ENCODE measurements around the gene VAPA. TPM values are rescaled to one million over a fixed set of nuclear protein-coding genes. Genes with fewer than 3 reads are reported as not detected.
A peak's percentile ranks its signal among the peaks of the same experiment; 100 is the strongest.

The VAPA gene
- total and polyA plus RNA-seq, 7 experiments from 2014 or later: 109 to 278 (median 164) TPM

DNA sequence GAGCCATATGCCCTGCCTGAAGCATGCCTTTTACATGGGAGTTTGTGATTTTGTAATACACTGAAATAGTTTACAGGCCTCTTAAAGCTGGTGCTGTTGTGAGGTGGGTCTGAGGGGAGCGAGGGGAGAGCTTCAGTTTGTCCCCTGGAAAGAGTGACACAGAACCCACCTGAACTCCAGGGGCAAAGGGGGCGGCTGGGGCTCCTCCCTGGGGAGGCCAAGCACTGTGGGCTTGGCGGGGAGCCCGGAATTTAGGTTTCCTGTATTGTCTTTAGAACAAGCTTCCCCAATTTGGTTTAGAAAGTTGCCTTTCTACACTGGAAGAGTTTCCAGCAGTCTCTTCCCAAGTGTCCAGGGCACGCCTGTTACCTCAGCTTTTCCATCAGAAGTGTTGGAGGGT, 75.7 kb downstream of the VAPA start:
- ATAC-seq: peak; percentile 29
- H3K27ac Mint-ChIP-seq: no peak overlapping the region
- CTCF ChIA-PET: no interaction called here
- H3K9me3 ChIP-seq (ENCODE audit: control insufficient read depth in 2 of 3, low read length in 3 of 3): no peaks in the 10 kb centered on the region
- peaks cover 0 to 42% (median 23%) of the 10 kb centered on the region in 5 donors for H3K27me3 Mint-ChIP-seq
- POLR2A ChIA-PET: no interaction called here
- no peaks in the 10 kb centered on the region for H3K4me1 ChIP-seq (ENCODE audit: control insufficient read depth in 2 of 2, insufficient read depth in 2 of 2, low read length in 2 of 2)
- intact Hi-C loops (cut with micrococcal nuclease): no loop called here
- no peaks in the 10 kb centered on the region for H3K36me3 Mint-ChIP-seq
- DNase-seq: no peak
- H3K27ac ChIP-seq (ENCODE audit: low read depth, low read length): no peak overlapping the region
- H3K4me3 ChIP-seq (ENCODE audit: low read length): no peak overlapping the region
- H3K9me3 Mint-ChIP-seq: peaks cover 0 to 3% (median 0%) of the 10 kb centered on the region in 11 donors
- H3K4me1 Mint-ChIP-seq: peaks cover 0 to 8% (median 4%) of the 10 kb centered on the region in 7 donors
- H3K36me3 ChIP-seq (ENCODE audit: control insufficient read depth in 2 of 3, insufficient read depth in 3 of 3, low read length in 3 of 3): no peaks in the 10 kb centered on the region
- peaks cover 0 to 3% of the 10 kb centered on the region in 2 donors for H3K27me3 ChIP-seq (ENCODE audit: control insufficient read depth in 2 of 2, insufficient read depth in 2 of 2, low read length in 2 of 2)
- H3K4me3 Mint-ChIP-seq: no peak overlapping the region

DNA sequence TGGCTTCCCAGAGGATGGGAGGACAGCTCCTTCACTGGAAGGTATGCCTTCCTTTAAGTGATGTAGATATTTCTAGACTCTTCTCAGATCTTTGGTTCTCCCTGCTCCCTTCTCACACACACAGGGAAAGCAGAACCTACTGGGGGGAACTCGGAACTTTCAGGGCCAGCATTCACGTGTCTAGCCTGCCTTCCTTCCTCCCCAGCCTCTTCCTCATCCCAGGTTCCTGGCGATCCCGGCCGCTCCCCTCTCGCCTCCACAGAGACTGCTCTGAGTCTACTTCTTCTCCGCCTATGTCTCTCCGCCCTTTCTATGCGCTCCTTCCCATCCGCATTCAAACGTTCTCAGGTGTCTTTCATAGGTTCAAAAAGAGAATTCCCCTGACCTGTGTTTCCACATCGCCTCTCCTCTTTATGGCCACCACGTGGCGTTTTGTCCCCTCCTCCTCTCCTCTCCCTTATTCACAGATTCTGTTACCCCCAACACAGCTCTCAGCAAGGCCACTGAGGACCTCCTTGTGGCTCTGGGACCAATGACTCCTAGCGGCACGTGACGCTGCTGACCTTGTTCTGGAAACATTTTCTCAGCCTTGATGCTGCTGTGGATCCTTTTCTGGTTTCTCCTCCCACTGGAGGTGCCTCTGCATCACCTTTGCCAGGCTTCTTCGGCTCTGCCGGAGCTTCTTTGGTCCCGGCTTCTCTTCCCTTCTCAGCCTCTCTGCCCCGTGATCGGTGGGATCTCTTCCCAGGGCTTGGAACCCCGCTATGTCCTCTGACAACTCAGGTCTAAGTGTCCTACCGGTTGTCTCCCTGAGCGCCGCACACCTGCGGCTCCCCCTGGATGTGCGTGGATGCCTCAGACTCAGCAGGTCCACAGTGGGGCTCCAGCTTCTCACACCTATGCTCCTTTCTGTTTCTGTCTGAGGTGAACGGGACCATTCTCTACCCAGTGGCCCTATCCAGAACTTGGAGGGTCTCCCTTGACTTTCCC, 77.5 kb downstream of the VAPA start:
- ATAC-seq: no peak
- H3K27ac Mint-ChIP-seq: no peak overlapping the region
- no peaks in the 10 kb centered on the region for H3K36me3 ChIP-seq (ENCODE audit: control insufficient read depth in 2 of 3, insufficient read depth in 3 of 3, low read length in 3 of 3)
- H3K9me3 Mint-ChIP-seq: peaks cover 0 to 10% (median 0%) of the 10 kb centered on the region in 11 donors
- peaks cover 0 to 8% (median 4%) of the 10 kb centered on the region in 7 donors for H3K4me1 Mint-ChIP-seq
- CTCF ChIA-PET: no interaction called here
- H3K4me3 Mint-ChIP-seq: peak overlapping the region in 1 of 10 donors; percentile 25
- H3K27me3 Mint-ChIP-seq: peaks cover 0 to 42% (median 23%) of the 10 kb centered on the region in 5 donors
- no peaks in the 10 kb centered on the region for H3K4me1 ChIP-seq (ENCODE audit: control insufficient read depth in 2 of 2, insufficient read depth in 2 of 2, low read length in 2 of 2)
- no peaks in the 10 kb centered on the region for H3K36me3 Mint-ChIP-seq
- H3K9me3 ChIP-seq (ENCODE audit: control insufficient read depth in 2 of 3, low read length in 3 of 3): no peaks in the 10 kb centered on the region
- no peak overlapping the region for H3K4me3 ChIP-seq (ENCODE audit: low read length)
- no peak overlapping the region for H3K27ac ChIP-seq (ENCODE audit: low read depth, low read length)
- H3K27me3 ChIP-seq (ENCODE audit: control insufficient read depth in 2 of 2, insufficient read depth in 2 of 2, low read length in 2 of 2): peaks cover 0 to 3% of the 10 kb centered on the region in 2 donors
- intact Hi-C loops (cut with micrococcal nuclease): no loop called here
- no peak for DNase-seq
- POLR2A ChIA-PET: no interaction called here

- POLR2A ChIA-PET: no interaction called here
- Histone ChIP-seq H3K27me3 (ENCODE audit: control insufficient read depth in 2 of 2, insufficient read depth in 2 of 2, low read length in 2 of 2) (peaks cover 0 to 2% of the 10 kb centered on the region in 2 donors), H3K4me3 (ENCODE audit: low read length) (no peak overlapping the region), H3K36me3 (ENCODE audit: control insufficient read depth in 2 of 3, insufficient read depth in 3 of 3, low read length in 3 of 3) (no peaks in the 10 kb centered on the region), H3K27ac (ENCODE audit: low read depth, low read length) (no peak overlapping the region), H3K4me1 (ENCODE audit: control insufficient read depth in 2 of 2, insufficient read depth in 2 of 2, low read length in 2 of 2) (no peaks in the 10 kb centered on the region), H3K9me3 (ENCODE audit: control insufficient read depth in 2 of 3, low read length in 3 of 3) (peaks cover 0 to 7% (median 0%) of the 10 kb centered on the region in 3 experiments)
- ATAC-seq (no peak), DNase-seq (no peak)
- CTCF ChIA-PET: no interaction called here
- peaks cover 2 to 20% (median 6%) of the 10 kb centered on the region in 11 donors for H3K9me3 Mint-ChIP-seq
- intact Hi-C loops (cut with micrococcal nuclease): no loop called here
- H3K4me3 Mint-ChIP-seq: no peak overlapping the region
- peaks cover 0 to 42% (median 29%) of the 10 kb centered on the region in 5 donors for H3K27me3 Mint-ChIP-seq
- H3K36me3 Mint-ChIP-seq: peaks cover 0 to 3% (median 0%) of the 10 kb centered on the region in 5 donors
- H3K27ac Mint-ChIP-seq: no peak overlapping the region
- peaks cover 0 to 8% (median 4%) of the 10 kb centered on the region in 7 donors for H3K4me1 Mint-ChIP-seq
Observed at GRCh38 chr18:9992300-9992972, 78.6 kb downstream of the VAPA start.

GRCh38 chr18:9992973-9993520, 79.2 kb downstream of the VAPA start:
- ChIA-PET CTCF (interaction anchor here (0.6 kb wide), 1 partner anchor 1384 kb away, joined by 3 read pairs; the partner anchor contains the start of gene RAB12), POLR2A (no interaction called here)
- peaks cover 0 to 13% (median 0%) of the 10 kb centered on the region in 3 experiments for H3K9me3 ChIP-seq (ENCODE audit: control insufficient read depth in 2 of 3, low read length in 3 of 3)
- H3K9me3 Mint-ChIP-seq: peaks cover 7 to 25% (median 11%) of the 10 kb centered on the region in 11 donors
- H3K4me1 ChIP-seq (ENCODE audit: control insufficient read depth in 2 of 2, insufficient read depth in 2 of 2, low read length in 2 of 2): no peaks in the 10 kb centered on the region
- intact Hi-C loops (cut with micrococcal nuclease): no loop called here
- no peaks in the 10 kb centered on the region for H3K27me3 ChIP-seq (ENCODE audit: control insufficient read depth in 2 of 2, insufficient read depth in 2 of 2, low read length in 2 of 2)
- H3K4me3 Mint-ChIP-seq: no peak overlapping the region
- no peaks in the 10 kb centered on the region for H3K36me3 ChIP-seq (ENCODE audit: control insufficient read depth in 2 of 3, insufficient read depth in 3 of 3, low read length in 3 of 3)
- no peak overlapping the region for H3K27ac Mint-ChIP-seq
- peaks cover 0 to 7% (median 4%) of the 10 kb centered on the region in 7 donors for H3K4me1 Mint-ChIP-seq
- no peak overlapping the region for H3K4me3 ChIP-seq (ENCODE audit: low read length)
- H3K27me3 Mint-ChIP-seq: peaks cover 0 to 42% (median 29%) of the 10 kb centered on the region in 5 donors
- H3K27ac ChIP-seq (ENCODE audit: low read depth, low read length): no peak overlapping the region
- ATAC-seq: no peak
- peaks cover 0 to 7% (median 0%) of the 10 kb centered on the region in 5 donors for H3K36me3 Mint-ChIP-seq
- no peak for DNase-seq

GRCh38 chr18:9993521-9994025, 79.8 kb downstream of the VAPA start:
- DNase-seq: no peak
- H3K36me3 Mint-ChIP-seq: peaks cover 0 to 11% (median 3%) of the 10 kb centered on the region in 5 donors
- H3K9me3 ChIP-seq (ENCODE audit: control insufficient read depth in 2 of 3, low read length in 3 of 3): peaks cover 0 to 17% (median 0%) of the 10 kb centered on the region in 3 experiments
- peaks cover 7 to 30% (median 13%) of the 10 kb centered on the region in 11 donors for H3K9me3 Mint-ChIP-seq
- ChIA-PET CTCF (interaction anchor here (0.6 kb wide), 1 partner anchor 1384 kb away, joined by 3 read pairs; the partner anchor contains the start of gene RAB12), POLR2A (no interaction called here)
- ATAC-seq: no peak
- no peak overlapping the region for H3K4me3 Mint-ChIP-seq
- no peaks in the 10 kb centered on the region for H3K4me1 ChIP-seq (ENCODE audit: control insufficient read depth in 2 of 2, insufficient read depth in 2 of 2, low read length in 2 of 2)
- intact Hi-C loops (cut with micrococcal nuclease): no loop called here
- no peak overlapping the region for H3K27ac ChIP-seq (ENCODE audit: low read depth, low read length)
- H3K27ac Mint-ChIP-seq: no peak overlapping the region
- H3K4me3 ChIP-seq (ENCODE audit: low read length): no peak overlapping the region
- no peaks in the 10 kb centered on the region for H3K27me3 ChIP-seq (ENCODE audit: control insufficient read depth in 2 of 2, insufficient read depth in 2 of 2, low read length in 2 of 2)
- H3K4me1 Mint-ChIP-seq: peaks cover 0 to 6% (median 0%) of the 10 kb centered on the region in 7 donors
- H3K27me3 Mint-ChIP-seq: peaks cover 0 to 37% (median 29%) of the 10 kb centered on the region in 5 donors
- H3K36me3 ChIP-seq (ENCODE audit: control insufficient read depth in 2 of 3, insufficient read depth in 3 of 3, low read length in 3 of 3): no peaks in the 10 kb centered on the region

GRCh38 chr18:9994026-9994570, 80.3 kb downstream of the VAPA start:
- H3K27ac ChIP-seq (ENCODE audit: low read depth, low read length): no peak overlapping the region
- ATAC-seq: no peak
- peaks cover 0 to 17% (median 0%) of the 10 kb centered on the region in 3 experiments for H3K9me3 ChIP-seq (ENCODE audit: control insufficient read depth in 2 of 3, low read length in 3 of 3)
- intact Hi-C loops (cut with micrococcal nuclease): no loop called here
- DNase-seq: no peak
- H3K36me3 ChIP-seq (ENCODE audit: control insufficient read depth in 2 of 3, insufficient read depth in 3 of 3, low read length in 3 of 3): no peaks in the 10 kb centered on the region
- H3K36me3 Mint-ChIP-seq: peaks cover 0 to 11% (median 3%) of the 10 kb centered on the region in 5 donors
- POLR2A ChIA-PET: no interaction called here
- no peaks in the 10 kb centered on the region for H3K4me1 ChIP-seq (ENCODE audit: control insufficient read depth in 2 of 2, insufficient read depth in 2 of 2, low read length in 2 of 2)
- H3K9me3 Mint-ChIP-seq: peaks cover 8 to 34% (median 14%) of the 10 kb centered on the region in 11 donors
- no peak overlapping the region for H3K27ac Mint-ChIP-seq
- H3K27me3 ChIP-seq (ENCODE audit: control insufficient read depth in 2 of 2, insufficient read depth in 2 of 2, low read length in 2 of 2): no peaks in the 10 kb centered on the region
- H3K4me3 Mint-ChIP-seq: no peak overlapping the region
- CTCF ChIA-PET: no interaction called here
- H3K4me1 Mint-ChIP-seq: peaks cover 0 to 6% (median 0%) of the 10 kb centered on the region in 7 donors
- no peak overlapping the region for H3K4me3 ChIP-seq (ENCODE audit: low read length)
- peaks cover 0 to 36% (median 29%) of the 10 kb centered on the region in 5 donors for H3K27me3 Mint-ChIP-seq
